Activated CD4-positive, alpha-beta T cell treated with anti-CD3 and anti-CD28 coated beads for 48 hours (primary cell): ENCODE measurements around the gene IP6K3.

Source experiments
- DNase-seq: peaks from one replicate; pipeline ENCODE4 v3.0.0-alpha.2; 2020

Gene IP6K3

DNA sequence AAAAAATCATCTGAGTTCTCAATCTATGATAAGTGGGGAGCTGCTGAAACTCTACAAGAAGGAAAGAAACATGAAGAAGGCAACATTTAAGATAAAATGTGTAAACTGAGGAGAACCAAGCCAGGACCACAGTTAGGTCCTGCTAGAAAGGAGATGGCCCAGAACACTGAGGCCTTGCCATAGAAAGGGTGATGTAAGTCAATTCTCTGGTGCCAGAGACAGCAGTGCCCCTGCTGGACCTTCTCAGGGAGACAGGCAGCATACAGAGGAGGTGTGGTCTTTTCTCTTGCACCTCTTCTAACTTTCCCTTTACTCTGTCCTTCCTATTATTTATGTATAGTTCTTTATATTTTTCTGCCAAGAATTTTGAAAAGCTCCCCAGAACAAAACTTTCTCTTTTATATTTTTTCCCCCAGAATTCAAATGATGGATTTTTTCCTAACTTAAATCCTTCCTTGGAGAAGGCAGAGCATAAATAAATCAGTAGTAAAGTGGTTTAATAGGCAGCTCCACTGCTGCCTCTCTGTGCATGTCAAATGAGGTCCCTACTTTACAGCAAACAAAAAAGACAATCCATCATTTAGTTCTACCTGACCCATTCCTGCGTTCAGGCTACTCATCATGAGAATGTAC, 44.2 kb downstream of the IP6K3 start:
- peak; percentile 37 for DNase-seq

DNA sequence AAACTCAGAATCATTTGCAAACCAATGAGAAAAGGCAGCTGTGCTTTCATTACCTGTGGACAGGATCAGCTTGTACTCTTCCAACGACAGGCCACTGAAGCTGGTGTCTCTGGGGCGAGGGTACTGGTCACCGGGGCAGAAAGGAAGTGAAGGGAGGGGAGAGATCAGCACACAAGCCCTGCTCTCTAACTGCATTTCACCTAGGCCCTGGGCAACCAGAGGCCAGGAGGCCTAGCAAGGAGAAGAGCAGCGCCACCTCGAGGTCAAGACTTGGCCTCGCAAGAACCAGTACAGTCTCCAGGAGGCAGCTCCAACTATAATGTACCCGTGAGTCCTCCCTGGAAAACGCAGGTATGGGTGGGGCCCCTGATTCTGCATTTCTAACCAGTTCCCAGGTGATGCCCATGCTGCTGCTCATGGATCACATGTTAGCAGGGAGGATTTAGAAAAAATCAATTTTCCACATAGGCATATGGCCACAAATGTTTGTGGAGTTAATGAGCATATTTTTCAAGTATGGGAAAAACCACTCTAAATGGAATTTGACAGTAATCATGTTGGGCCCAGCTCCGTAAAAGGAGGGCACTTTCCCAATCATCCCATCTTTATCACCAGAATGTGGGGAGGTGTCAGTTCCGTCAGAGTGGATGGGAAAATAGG, 46.2 kb downstream of the IP6K3 start:
- peak; percentile 84 for DNase-seq

DNA sequence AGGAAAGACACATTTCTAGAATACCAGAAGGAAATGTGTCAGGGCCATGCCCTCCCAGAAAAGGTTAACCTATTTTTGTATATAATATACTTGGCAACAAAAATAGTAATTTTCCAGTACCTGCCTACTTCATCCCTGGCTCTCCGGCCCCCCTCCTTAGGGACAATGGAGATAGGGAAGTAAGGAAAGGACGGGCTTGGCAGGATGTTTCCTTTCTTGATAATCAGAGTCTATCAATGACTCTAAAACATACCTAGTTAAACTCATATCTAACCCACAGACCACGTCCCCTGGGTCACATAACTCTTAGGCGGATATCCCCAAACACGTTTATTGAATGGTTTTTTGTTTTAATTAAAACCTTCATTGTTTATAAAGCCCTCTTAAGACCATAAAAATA, 47.0 kb downstream of the IP6K3 start:
- no peak for DNase-seq

DNA sequence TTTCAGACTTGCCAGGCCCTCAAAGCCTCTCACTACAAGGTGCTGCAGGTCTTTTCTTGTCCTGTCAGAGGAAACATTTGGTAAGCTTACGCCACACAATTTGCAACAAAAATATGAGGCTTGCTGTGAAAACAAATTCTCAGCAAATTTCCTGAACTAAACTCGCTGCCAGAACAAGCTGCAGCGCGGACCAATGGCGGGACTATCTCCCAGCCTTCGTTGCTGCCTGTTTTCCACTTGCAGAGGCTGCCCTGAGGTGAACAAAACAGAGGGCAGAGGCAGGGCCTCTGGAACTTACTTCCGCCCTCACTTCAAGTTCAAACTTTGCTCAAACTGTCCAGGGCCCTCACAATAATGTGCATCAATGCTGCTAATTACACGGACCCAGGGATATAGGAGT, 47.6 kb downstream of the IP6K3 start:
- no peak for DNase-seq

DNA sequence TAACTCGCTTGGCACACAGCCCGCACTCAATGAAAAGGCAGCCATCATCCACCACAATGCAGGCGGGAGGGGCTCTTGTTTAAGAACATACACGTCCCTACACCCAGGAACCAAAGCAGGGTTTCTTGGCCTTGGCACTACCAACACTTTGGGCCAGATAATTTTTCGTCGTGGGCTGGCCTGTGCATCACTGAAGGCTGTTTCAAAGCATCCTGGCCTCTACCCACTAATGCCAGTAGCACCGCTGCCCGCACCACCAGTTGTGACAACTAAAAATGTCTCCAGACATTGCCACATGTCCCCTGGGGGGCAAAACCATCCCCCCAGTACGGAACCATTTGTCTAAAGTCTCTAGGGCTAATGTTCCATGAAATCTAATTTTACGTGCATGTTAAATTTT, 48.2 kb downstream of the IP6K3 start:
- DNase-seq = no peak

DNA sequence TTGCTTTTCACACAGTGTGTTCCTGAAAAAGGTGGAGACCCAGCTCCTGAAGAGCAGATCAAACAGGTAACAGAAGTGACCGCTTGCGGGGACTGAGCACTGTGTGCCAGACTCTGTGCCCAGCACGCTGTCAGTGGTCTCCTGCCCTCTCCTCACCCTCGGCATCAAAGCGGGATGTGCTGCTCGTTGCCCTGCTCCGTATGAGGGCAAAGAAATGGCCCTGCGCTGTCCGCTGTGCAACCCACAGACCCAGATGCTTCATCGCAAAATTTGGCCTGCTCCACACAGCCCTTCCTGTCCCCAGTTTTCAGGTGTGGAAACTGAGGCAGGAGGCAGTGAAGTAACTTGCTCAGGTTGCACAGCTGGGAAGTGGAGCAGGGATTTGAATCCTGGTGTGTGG, 48.9 kb downstream of the IP6K3 start:
- DNase-seq = no peak

DNA sequence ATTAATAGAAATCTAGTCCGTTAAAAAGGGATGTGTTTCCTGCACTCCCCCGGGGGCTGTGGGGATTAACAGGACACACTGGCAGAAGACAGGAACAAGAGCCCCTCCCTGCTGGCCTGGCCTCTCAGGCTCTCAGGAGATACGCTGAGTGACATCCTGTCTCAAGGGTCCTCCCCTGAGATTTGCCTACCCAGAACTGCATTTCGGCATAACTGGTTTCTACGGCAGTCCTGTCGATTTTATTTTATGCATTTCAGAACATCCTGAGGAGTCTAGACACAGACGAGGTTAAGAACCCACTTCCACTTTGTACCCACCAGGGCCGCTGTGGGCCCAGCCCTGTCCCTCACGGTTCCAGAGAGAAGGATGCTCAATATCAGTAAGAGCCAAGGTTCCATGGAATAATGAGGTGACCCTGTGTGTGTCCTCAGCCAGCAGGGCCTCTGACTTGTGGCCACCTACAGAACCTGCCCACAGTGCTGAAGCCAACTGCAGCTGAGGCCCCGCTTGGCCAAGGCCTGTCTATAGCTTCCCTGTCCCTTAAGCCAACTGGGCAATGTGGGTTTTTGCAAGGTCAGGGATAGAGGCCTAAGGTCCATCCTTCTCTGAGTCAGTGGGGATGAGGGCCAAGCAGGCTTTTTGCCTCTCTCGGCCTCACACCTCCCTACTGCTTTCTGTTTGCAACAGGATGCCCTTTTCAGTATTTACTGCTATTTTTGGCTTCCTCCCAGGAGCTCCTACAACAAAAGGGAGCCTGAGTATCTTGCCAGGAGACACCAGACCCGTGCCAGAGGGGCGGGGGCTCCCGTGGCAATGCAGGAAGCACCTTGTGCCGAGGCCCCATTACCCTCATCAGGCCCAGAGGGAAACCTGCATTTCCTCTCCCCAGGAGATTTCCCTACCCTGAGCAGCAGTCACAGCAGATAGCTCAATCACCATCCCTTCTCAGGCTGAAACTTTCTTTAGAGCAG, 49.9 kb downstream of the IP6K3 start:
- DNase-seq = no peak

DNA sequence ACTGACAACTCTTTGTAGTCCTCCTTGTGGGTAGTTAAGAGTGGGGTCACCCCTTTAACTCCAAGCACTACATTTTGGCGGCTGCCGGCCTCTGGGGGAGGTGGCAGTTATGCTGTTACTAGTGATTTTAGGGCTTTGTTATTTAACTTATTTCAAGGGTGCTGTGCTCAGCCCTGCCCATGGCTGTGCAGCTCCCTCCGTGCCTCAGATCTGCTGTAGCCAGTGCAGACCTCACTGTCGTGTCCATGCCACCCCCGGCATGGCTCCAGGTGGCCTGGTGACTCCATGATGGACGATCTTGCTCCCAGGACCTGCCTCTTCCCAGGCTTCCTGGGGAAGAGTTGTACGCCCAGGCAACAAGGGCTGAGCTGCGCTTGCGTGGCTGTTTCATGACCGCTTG, 50.6 kb downstream of the IP6K3 start:
- no peak for DNase-seq

DNA sequence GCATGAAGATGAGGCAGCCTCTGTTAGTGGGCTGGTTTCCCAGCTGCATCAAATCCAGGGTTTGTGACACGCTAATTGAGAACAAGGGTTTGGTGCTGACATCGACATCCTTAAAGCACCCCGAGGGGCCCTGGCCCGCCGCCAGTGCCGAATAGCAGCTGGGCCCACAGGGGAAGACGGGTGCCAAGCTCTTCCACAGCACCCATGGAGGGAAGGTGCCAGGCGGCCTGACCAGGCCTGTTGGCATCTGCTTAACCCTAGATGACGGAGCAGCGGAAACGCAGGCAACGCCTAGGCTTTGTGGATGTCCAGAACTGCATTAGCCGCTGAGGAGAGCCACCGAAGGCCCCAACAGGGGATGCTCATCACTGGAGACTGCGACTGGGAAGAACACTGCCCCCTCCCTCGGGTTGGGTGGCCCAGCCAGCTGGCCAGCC, 51.2 kb downstream of the IP6K3 start:
- DNase-seq = no peak

DNA sequence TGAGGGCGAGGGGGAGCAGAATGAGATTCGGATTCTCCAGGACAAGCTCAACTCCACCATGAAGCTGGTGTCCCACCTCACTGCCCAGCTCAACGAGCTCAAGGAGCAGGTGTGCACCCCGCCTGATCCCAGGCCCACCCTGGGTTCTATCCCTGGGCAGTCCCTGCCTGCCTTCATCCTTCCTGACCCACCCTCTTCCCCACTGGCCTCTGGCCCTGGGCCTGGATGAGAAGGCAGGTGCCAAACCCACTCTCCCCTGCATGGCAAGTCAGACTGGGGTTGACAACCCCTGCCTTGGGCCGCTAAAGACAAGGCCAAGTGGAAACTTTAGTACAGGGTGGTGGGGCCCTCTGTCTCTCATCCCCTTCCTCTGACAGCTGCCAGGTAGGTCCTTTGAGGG, 51.7 kb downstream of the IP6K3 start:
- DNase-seq = no peak

DNA sequence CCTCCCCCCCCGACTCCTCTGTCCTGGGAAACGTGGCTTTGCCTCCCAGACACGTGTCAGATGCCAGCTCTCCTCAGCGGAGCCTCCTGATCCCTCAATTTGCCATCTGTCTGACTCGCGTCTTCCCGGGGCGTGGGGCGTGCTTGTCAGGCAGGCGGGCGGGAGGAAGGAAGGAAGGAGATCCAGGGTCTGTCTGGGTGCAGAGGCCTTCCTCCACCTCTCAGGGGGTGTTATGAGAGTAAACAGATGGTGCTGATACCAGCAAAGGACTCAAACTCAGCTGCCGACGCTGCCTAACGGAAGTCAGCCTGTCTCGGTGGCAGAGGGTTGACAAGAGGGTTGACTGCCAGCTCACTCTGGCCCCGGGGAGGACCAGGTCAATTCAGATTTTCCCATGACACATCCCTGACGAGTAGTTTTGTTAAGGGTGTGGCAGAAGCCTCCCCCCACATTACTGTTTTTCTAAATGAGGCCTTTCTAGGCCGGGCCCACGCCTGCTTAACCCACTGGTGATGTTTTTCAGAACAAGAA, 52.2 kb downstream of the IP6K3 start:
- peak; percentile 83 for DNase-seq

DNA sequence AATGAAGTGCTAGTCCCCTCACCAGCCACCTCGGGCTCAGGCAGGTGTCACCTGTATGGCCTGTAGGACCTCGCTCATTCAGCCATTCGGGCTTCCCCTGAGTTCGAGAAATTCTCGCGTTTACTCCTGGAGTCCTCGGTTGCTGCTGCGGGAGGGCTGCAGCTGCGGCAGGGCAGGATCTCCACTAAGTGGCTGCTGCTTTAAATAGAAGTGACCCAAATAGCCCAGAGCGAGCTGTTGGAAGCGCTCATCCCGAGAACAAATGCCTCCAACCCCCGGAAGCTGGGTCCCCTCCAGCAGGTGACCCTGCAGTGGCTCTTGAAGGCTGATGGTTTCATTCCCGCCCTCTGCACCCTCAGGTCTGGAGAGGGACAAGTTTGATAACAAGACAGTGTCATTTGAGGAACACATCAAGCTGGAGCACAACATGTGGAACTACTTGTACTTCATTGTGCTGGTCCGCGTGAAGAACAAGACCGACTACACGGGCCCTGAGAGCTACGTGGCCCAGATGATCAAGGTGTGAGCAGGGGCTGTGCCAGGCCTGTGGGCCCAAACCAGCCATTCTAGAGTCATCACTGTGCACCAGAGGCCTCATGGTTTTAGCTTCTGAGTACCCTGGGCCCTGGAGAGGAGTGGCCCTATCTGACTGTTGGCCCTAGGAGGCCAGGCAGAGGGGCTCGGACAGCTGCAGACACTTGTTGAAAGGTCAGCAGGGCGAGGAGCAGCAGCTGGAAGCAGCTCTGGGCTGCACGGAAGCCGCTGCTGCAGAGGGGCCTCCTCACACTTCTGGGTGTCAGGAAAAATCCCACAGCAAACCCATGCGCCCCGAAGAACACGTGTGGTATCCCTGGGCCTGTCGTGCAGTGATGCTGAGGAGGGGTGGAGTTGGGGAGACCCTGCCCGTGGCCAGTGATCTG, 53.3 kb downstream of the IP6K3 start:
- no peak for DNase-seq

DNA sequence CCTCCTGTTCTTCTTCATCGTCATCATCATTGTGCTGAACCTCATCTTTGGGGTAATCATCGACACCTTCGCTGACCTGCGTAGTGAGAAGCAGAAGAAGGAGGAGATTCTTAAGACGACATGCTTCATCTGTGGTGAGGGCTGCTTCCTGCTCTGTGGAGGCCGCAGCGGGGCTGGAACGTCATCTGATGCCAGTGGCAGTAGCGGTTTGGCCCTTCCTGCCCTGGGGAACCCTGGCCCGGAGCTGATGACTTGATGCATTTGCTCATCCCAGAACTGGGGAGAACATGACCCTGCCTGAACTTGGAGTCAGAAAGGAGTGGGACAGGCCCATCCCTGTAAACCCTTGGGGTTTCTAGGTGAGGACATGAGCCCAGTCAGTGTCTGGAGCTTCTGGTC, 53.9 kb downstream of the IP6K3 start:
- peak; percentile 74 for DNase-seq

DNA sequence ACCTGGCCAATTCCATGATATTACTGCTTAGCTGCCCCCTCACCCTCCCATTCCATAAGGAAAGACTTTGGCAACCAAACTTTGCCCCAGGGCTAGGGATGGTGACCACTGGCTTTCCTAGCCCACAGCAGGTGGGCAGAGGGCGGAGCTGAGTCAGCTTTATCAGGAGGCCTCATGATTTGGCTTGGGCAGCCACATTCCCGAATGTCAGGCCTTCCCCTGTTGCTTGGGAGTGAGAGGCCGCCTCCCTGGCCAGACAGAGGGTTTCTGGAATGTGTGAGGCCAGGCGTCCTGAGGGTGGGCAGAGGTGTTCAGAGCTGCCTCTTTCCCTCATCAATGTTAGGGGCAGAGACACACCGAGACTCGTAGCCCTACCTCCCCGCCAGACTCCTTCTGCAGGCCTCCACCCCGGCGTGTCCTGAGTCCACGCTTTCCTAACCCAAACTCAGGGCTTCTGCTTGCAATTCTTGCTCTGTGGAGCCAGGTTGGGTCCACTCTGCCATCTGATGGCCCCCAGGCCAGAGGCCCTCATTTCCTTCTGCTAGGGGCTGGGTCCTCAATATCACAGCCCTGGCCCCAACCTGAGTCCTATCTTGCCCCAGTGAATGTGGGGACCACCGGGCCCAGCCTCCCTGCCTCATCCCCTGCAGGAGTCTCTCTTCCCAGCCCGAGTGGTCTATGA, 54.5 kb downstream of the IP6K3 start:
- DNase-seq = no peak

DNA sequence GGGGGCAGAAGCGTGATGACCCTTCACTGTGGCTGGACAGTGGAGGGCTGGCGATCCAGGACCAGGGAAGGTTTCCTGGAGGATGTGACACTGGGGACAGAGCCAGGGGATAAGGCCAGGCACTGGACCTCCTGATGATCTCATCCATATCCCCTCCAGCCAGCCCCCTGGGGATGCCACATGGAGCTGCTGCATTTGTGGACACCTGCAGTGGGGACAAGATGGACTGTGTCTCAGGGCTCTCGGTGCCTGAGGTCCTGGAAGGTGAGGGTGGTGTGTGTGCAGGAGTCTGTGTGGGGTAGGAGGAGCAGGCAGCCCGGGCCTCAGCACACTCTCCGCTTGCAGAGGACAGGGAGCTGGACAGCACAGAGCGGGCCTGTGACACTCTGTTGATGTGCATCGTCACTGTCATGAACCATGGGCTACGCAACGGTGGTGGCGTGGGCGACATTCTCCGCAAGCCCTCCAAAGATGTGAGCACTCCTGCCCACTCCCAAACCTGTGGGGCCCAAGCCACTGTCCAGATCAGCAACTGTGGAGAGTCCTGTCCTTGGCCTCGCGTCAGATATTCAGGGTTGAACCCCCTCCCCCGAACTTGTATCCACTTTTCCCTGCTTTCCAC, 55.1 kb downstream of the IP6K3 start:
- no peak for DNase-seq

DNA sequence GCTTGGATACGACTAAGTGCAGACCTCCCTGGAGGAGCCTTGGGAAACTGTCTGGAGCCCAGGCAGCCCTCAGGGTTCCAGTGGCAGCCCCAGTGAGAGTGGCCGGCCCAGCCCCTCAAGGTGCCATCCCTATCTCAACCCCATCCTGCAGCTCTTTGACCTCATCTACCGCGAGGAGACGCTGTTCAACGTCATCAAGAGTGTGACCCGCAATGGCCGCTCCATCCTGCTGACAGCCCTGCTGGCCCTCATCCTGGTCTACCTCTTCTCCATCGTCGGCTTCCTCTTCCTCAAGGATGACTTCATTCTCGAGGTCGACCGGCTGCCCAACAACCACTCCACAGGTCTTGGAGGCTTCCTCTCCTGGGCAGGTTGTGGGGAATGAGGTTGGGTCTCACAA, 55.9 kb downstream of the IP6K3 start:
- DNase-seq = no peak

DNA sequence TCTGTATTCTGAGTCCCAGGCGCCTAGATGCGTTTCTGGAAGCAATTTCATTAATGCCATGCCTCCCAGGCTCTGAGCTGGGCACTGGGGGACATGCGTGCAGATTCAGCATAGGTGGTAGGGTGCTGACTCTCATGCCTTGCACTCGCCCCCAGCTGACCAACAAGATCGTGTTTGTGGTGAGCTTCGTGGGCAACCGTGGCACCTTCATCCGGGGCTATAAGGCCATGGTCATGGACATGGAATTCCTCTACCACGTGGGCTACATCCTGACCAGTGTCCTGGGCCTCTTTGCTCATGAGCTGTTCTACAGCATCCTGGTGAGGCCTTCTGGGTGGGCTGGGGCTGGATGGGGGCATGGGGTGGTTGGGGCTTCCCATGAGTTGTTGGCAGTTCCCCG, 56.8 kb downstream of the IP6K3 start:
- no peak for DNase-seq

DNA sequence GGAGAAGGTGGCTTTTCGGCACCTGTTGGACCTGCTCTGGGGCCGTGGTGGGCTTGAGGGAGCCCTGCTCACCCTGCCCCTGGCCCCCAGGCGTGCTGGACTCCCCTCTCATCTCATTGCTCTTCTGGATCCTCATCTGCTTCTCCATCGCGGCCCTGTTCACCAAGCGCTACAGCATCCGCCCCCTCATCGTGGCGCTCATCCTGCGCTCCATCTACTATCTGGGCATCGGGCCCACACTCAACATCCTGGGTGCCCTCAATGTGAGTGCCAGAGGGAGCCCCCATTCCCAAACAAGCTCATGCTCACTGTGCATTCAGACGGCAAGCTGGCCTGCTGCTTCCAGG, 57.6 kb downstream of the IP6K3 start:
- DNase-seq = no peak

DNA sequence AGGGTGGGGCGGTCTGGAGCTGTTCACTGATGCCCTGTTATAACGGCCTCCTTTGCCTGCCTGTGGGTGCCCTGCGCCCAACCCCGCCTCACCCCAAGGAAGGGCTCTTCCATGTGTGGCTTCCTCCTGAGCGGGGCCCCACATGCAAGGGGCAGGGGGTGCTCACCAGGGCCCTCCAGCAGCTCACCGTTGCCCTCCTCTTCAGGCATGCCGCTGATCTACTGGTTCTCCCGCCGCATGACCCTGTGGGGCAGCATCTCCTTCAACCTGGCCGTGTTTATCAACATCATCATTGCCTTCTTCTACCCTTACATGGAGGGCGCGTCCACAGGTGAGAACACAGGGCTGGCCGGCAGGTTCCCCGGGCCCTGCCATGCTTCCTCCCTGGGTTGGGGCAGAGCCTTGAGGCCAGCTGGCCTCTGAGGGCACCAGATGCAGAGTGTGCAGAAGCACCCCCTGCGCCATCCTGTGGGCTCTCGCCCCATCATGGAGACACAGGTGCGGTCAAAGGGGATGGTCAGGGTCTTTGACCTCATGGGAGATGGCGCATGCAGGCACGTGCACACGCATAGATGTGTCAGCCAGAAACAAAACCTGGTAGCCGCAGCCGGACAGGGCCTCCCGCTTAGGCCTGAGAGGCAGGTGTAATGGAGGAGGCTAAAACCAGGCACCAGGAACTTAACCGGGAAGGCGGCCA, 58.1 kb downstream of the IP6K3 start:
- DNase-seq = no peak

DNA sequence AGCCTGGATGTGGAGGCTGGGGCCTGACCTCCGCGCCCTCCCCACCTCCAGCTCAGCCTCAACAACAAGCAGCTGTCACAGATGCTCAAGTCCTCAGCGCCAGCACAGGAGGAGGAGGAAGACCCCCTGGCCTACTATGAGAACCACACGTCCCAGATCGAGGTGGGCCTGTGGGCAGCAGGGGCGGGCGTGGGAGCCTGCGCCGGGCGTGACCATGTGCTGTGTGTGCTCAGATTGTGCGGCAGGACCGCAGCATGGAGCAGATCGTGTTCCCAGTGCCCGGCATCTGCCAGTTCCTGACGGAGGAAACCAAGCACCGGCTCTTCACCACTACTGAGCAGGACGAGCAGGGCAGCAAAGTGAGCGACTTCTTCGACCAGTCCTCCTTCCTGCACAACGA, 58.7 kb downstream of the IP6K3 start:
- no peak for DNase-seq
